Activated CD4-positive, alpha-beta T cell treated with anti-CD3 and anti-CD28 coated beads, Interleukin-2, amount 10 ng/mL, durations not matched to agents 24 days and 14 days (primary cell): ENCODE results near the gene EIF2AK3. TPM values are rescaled to one million over a fixed set of nuclear protein-coding genes. Genes with fewer than 3 reads are reported as not detected.
"Not testable (repeated sequence)": the region's sequence is repeated elsewhere in the genome, so short reads cannot be mapped to it uniquely, and the experiment has no call there.

Experiments
- DNase-seq: peaks from one replicate; pipeline ENCODE4 v3.0.0; 2022
- H3K27ac Mint-ChIP-seq: one replicate; pipeline ENCODE4 v1.8.0; 2022; ENCODE audit warnings: mild to moderate bottlenecking, mixed read lengths
- H3K27me3 Mint-ChIP-seq: one replicate; pipeline ENCODE4 v1.8.0; 2022; ENCODE audit warnings: mixed read lengths
- H3K36me3 Mint-ChIP-seq: one replicate; pipeline ENCODE4 v1.8.0; 2022; ENCODE audit warnings: low read depth, mild to moderate bottlenecking, mixed read lengths
- H3K4me1 Mint-ChIP-seq: one replicate; pipeline ENCODE4 v1.8.0; 2021; ENCODE audit warnings: mixed read lengths
- H3K4me3 Mint-ChIP-seq: one replicate; pipeline ENCODE4 v1.8.0; 2022; ENCODE audit warnings: mild to moderate bottlenecking, moderate library complexity, mixed read lengths
- H3K9me3 Mint-ChIP-seq: one replicate; pipeline ENCODE4 v1.8.0; 2021; ENCODE audit warnings: mixed read lengths
- intact Hi-C: fragments of 100-400 bp; cut with micrococcal nuclease; formaldehyde crosslinking; loops from one replicate; pipeline ENCODE4 v1.15.1; 2023
- total RNA-seq: library from RNA; stranded (reverse); gene quantifications from 2 replicates; pipeline ENCODE4 v1.2.3, GENCODE V29; 2022

Gene EIF2AK3
- total RNA-seq, 1 donor from 2014 or later, result 22.8 TPM

DNA sequence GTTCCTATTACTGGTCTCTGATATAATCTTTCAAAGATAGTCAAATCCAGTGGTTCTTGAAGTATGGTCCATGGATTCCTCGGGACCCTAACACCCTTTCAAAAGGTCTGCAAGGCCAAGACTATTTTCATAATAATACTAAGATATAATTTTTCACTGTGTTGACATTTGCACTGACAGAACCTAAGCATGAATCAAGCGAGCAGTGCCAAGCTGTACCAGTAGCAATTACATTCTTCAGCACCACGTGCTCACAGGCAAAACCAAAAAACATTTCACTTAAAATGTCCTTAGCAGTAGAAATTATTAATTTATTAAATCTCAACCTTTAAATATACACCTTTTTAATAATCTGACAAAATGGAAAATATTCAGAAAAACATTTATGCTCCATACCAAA, 59.1 kb downstream of the EIF2AK3 start:
- no peak for DNase-seq
- peaks cover 9% of the 10 kb centered on the region for H3K4me1 Mint-ChIP-seq
- H3K9me3 Mint-ChIP-seq, result no peaks in the 10 kb centered on the region
- no peaks in the 10 kb centered on the region for H3K27me3 Mint-ChIP-seq
- intact Hi-C loops, result no loop called here
- peaks cover 34% of the 10 kb centered on the region for H3K36me3 Mint-ChIP-seq
- H3K4me3 Mint-ChIP-seq, result no peak overlapping the region
- H3K27ac Mint-ChIP-seq, result no peak overlapping the region

DNA sequence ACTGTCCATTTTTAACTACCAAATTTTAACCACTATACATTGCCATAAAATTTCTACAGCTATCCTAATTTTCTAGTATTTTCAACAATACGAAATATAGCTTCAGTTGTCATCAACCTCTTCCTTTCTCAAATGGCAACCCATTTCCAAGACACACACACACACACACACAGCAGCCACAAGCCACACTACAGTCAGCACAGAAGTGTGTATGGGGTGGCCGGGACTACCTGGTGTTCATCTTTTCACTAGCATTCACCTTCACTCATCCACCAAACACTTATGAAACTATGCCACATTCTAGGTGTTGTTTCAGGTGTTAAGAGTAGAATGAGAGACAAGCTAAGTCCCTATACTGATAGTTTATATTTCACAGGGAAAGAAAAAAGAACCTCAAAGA, 62.9 kb downstream of the EIF2AK3 start:
- intact Hi-C loops, result no loop called here
- Mint-ChIP-seq H3K4me3 (no peak overlapping the region), H3K4me1 (peaks cover 13% of the 10 kb centered on the region), H3K27me3 (no peaks in the 10 kb centered on the region), H3K9me3 (no peaks in the 10 kb centered on the region), H3K27ac (no peak overlapping the region), H3K36me3 (peaks cover 40% of the 10 kb centered on the region)
- no peak for DNase-seq

DNA sequence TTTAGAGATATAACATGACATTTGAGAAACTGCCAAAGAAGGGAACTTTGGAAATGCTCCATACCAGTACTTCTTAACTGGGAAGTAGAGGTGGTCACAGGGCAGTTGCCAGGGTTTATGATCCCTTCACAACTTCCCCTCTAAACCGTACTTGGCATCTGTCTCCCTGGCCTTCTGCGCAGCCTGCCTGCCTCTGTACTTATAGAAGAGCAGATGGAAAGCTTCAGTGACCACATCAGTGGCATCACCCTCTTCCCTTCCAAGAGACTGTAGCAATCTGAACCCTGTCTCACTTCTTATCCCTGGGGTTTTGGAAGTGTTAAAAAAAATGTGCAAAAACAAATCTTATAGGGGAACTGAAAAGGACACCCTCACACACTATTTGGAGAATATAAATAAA, 64.1 kb downstream of the EIF2AK3 start:
- H3K36me3 Mint-ChIP-seq, result peaks cover 36% of the 10 kb centered on the region
- no peak for DNase-seq
- no peak overlapping the region for H3K27ac Mint-ChIP-seq
- H3K4me3 Mint-ChIP-seq, result no peak overlapping the region
- intact Hi-C loops, result no loop called here
- peaks cover 13% of the 10 kb centered on the region for H3K4me1 Mint-ChIP-seq
- no peaks in the 10 kb centered on the region for H3K9me3 Mint-ChIP-seq
- H3K27me3 Mint-ChIP-seq, result no peaks in the 10 kb centered on the region

DNA sequence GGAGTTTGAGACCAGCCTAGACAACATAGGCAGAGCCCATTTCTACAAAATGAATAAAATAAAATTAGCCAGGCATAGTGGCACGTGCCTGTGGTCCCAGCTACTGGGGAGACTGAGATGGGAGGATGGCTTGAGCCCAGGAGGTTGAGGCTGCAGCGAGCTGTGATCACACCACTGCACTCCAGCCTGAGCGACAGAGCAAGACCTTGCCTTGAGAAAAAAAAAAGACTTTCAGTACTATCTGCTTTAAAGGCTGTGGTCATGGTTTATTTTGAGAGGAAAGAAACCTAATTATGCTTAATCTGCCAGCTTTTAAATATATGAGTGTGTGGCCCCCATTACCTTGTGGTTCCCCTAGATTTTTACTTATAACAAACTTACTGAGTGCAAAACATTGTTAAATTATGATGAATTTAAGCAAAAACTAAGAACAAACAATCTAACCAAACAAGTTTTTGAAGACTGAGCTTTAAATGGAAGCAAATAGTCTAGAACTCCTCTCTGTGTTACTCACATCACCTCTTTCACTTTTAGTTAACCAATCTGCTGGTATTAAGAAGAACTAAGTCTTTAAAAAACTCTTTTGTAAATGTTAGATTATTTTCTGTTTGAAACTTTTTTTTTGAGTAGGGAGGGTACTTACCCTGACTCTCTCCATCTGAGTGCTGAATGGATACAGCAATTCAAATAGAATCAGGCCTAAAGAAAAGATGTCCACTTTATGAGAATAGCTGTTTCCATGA, 65.4 kb downstream of the EIF2AK3 start:
- Mint-ChIP-seq H3K36me3 (peaks cover 33% of the 10 kb centered on the region), H3K27ac (peak overlapping the region; percentile 32), H3K27me3 (no peaks in the 10 kb centered on the region), H3K9me3 (no peaks in the 10 kb centered on the region), H3K4me1 (peaks cover 11% of the 10 kb centered on the region), H3K4me3 (no peak overlapping the region)
- intact Hi-C loops, result no loop called here
- peak; percentile 41 for DNase-seq

DNA sequence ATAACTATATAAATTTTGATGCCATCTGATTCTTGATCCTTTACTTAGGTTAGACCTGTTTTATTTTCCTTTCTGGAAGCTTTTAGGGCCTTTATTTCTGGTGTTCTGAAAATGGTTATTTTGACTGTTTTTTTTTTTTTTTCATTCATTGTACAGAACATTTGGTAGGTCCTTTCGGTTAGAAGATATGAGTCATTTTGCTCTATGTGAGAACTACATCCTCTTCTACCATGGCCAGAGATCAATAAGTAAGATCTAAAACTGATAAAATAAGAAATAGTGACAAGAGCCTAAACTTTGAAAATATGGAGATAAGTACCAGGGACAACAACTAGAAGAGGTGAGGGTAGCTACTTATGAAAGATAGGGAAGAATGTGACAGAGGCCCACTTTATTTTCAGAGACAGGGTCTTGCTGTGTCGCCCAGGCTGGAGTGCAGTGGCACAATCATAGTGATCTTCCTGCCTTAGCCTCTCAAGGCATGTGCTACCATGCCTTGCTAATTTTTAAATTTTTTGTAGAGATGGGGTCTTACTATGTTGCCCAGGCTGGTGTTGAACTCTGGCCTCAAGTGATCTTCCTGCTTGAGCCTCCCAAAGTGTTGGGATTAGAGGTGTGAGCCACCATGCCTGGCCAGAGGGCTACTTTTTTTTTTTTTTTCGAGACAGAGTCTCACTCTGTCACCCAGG, 66.5 kb downstream of the EIF2AK3 start:
- Mint-ChIP-seq H3K4me3 (no peak overlapping the region), H3K27ac (peak overlapping the region; percentile 43), H3K4me1 (peaks cover 11% of the 10 kb centered on the region), H3K36me3 (peaks cover 34% of the 10 kb centered on the region), H3K9me3 (no peaks in the 10 kb centered on the region), H3K27me3 (no peaks in the 10 kb centered on the region)
- no peak for DNase-seq
- intact Hi-C loops, result no loop called here

DNA sequence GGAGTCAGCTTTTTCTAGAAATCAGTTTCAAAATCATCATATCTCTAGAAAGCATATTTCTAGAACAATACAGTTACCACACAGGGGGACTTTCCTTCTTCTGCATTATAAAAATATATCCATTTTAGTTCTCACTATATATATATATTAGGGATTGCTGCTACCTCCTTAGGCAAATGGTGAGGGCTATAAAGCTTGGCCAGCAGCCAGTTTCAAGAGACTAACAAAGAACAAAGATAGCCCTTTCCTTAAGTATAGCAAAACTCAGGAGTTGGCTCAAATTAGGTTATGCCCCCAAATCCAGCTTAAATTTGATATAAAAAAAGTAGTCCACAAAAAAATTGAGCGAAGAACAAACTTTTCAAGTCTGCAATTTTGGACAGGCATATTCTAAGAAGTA, 70.0 kb downstream of the EIF2AK3 start:
- H3K4me3 Mint-ChIP-seq, result no peak overlapping the region
- no peaks in the 10 kb centered on the region for H3K9me3 Mint-ChIP-seq
- peaks cover 8% of the 10 kb centered on the region for H3K4me1 Mint-ChIP-seq
- H3K27ac Mint-ChIP-seq, result no peak overlapping the region
- intact Hi-C loops, result no loop called here
- peaks cover 31% of the 10 kb centered on the region for H3K36me3 Mint-ChIP-seq
- H3K27me3 Mint-ChIP-seq, result peaks cover 3% of the 10 kb centered on the region
- DNase-seq, result no peak

DNA sequence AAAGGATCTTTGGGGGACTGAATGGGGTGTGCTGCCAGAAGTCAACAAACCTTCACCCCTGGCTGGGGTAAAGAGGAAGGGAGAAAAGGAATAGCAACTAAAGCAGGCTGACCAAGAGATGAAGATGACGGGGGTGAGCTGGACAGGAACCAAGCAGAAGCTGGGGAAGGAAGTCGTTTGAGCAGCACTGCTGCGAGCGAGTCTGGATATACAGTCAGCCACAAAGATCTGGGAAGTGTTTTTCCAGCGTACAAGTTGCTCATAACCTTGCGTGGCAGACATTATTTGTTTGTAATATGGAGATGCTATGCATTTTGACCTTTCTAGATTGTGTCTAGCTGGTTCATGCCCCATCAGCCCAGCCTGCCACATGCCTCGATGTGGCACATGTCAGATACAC, 71.2 kb downstream of the EIF2AK3 start:
- DNase-seq, result no peak
- Mint-ChIP-seq H3K9me3 (no peaks in the 10 kb centered on the region), H3K36me3 (peaks cover 24% of the 10 kb centered on the region), H3K27ac (no peak overlapping the region), H3K4me3 (no peak overlapping the region), H3K4me1 (peaks cover 4% of the 10 kb centered on the region), H3K27me3 (peaks cover 8% of the 10 kb centered on the region)
- intact Hi-C loops, result no loop called here

DNA sequence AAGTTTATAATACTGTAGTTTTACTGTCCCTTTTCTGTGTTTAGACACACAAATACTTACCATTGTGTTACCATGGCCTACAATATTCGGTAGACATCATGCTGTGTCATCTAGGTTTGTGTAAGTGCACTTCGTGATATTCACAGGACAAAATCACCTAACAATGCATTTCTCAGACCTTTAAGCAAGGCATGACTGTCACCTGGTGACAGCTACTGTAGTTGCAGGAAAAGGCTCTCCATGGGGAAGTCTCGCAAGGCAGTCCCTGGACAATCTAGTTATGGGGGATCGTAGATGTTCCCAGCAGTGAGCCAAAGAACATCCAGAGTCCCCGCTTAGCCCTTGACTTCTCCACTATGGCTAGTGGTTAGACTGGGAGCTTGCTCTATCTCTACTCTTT, 73.1 kb downstream of the EIF2AK3 start:
- no peak overlapping the region for H3K27ac Mint-ChIP-seq
- H3K4me3 Mint-ChIP-seq, result no peak overlapping the region
- DNase-seq, result no peak

DNA sequence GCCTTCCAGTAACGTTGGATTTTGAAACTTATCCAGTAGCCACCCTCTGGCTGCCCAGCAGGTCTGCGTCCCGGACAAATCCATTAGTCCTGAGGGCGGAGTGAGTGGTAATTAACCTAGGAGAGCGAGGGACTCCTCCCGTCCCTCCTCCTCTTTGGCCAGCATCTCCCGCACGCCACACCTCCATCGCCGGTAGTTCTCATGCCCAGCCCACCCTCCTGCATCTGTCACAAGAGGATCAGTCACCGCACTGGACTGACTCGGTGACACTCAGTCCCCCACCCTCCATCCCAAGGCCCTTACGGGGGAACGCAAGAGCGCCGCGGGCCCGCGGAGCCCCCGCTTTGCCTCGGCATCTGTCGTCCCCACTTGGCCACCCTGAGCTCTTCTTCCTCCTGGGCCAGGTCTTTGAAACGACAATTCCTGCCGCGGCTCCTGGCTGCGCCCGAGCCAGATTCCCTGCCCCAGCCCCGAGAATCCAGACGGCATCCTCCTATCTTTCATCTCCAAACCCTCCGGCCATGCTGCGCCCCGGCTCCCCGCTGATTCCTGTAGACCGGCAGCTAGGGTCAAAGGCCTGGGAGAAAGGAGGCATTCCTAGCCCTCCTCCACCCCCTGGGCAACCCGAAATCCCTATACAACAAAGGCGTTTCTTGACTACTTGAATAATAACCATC, 77.5 kb downstream of the EIF2AK3 start:
- H3K36me3 Mint-ChIP-seq, result no peaks in the 10 kb centered on the region
- no peaks in the 10 kb centered on the region for H3K9me3 Mint-ChIP-seq
- H3K27me3 Mint-ChIP-seq, result peaks cover 31% of the 10 kb centered on the region
- peaks cover 3% of the 10 kb centered on the region for H3K4me1 Mint-ChIP-seq
- peak; percentile 35 for DNase-seq
- intact Hi-C loops, result no loop called here
- H3K27ac Mint-ChIP-seq, result no peak overlapping the region
- H3K4me3 Mint-ChIP-seq, result no peak overlapping the region

More for the DNA sequence above, 73.1 kb downstream of the EIF2AK3 start:
- H3K9me3 Mint-ChIP-seq, result no peaks in the 10 kb centered on the region
- H3K27me3 Mint-ChIP-seq, result peaks cover 20% of the 10 kb centered on the region
- intact Hi-C loops, result no loop called here
- peaks cover 3% of the 10 kb centered on the region for H3K4me1 Mint-ChIP-seq
- peaks cover 10% of the 10 kb centered on the region for H3K36me3 Mint-ChIP-seq

DNA sequence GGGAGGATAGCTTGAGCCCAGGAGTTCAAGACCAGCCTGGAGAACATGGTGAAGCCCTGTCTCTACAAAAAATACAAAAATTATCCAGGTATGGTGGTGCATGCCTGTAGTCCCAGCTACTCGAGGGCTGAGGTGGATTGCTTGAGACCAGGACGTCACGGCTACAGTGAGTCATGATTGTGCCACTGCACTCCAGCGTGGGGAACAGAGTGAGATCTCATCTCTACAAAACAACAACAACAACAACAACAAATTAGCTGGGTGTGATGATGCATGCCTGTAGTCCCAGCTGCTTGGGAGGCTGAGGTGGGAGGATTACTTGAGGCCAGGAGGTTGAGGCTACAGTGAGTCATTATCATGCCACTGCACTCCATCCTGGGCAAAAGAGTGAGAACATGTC, 81.0 kb downstream of the EIF2AK3 start:
- H3K4me3 Mint-ChIP-seq, H3K9me3 Mint-ChIP-seq, DNase-seq: not testable (repeated sequence)

DNA sequence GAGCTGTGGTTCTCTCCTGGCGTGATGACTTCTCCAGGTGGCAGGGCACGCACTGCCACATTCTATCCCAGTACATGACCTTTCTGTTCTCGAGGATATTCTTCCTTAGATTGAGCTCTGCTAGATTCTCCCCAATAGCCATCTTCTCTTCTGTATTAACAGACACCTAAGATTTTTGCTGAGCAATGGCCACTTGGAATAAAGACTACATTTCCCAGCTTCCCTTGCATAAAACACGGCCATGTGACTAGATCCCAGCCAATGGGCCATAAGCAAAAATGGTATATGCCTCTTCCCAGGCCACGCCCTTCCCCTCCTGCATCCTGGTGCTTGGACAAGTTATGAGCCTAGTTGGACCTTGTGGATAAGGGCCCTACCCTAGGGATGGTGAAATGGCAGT, 82.1 kb downstream of the EIF2AK3 start:
- Mint-ChIP-seq H3K27me3 (peaks cover 21% of the 10 kb centered on the region), H3K9me3 (peaks cover 4% of the 10 kb centered on the region), H3K4me1 (peaks cover 3% of the 10 kb centered on the region), H3K36me3 (no peaks in the 10 kb centered on the region), H3K4me3 (no peak overlapping the region), H3K27ac (no peak overlapping the region)
- no peak for DNase-seq
- intact Hi-C loops, result no loop called here

More for the DNA sequence above, 81.0 kb downstream of the EIF2AK3 start:
- H3K36me3 Mint-ChIP-seq, H3K4me1 Mint-ChIP-seq, H3K27ac Mint-ChIP-seq, intact Hi-C loops: not testable (repeated sequence)
- peaks cover 23% of the 10 kb centered on the region for H3K27me3 Mint-ChIP-seq

DNA sequence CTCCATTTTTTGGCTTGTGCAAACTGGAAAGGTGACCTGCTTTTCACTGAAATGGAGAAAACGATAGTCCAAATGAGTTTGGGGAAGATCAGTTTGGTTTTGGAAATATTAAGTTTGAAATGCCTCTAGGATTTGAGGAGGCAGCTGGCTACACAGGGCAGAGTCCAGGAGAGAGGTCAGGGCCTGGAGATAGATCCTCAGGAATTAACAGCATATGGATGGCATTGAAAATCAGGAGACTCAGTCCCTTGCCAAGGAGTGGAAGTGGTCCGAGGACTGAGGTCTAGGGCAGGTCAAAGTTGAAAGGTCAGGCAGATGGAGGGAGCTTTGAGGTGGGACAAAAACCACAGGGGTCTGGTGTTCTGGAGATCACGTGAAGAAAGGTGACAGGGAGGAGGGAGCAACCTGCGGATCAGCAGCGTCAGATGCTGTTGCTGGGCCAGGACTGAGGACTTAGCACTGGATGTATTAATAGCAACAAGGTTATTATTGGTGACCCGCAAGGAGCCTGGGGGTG, 83.7 kb downstream of the EIF2AK3 start:
- Mint-ChIP-seq H3K27me3 (peaks cover 11% of the 10 kb centered on the region), H3K36me3 (no peaks in the 10 kb centered on the region), H3K4me3 (no peak overlapping the region), H3K9me3 (peaks cover 4% of the 10 kb centered on the region), H3K27ac (no peak overlapping the region), H3K4me1 (no peaks in the 10 kb centered on the region)
- intact Hi-C loops, result no loop called here
- no peak for DNase-seq

DNA sequence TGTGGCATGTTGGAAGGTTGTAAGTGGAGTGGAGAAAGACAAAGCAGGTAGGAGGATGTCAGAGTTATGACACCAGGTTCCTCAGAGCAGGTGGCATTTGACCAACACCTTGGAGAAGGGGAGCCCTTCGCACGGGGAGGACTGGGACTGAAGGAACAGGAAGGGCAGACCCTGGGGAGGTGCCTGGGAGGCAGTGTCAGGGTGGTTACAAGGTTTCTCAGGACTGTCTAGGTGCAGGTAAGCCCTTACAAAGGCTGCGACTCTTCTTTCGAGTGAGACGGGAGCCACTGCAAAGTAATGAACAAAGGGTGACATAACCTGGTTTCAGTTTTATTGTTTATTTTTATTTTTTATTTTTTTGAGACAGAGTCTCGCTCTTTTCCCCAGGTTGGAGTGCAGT, 84.6 kb downstream of the EIF2AK3 start:
- Mint-ChIP-seq H3K36me3 (no peaks in the 10 kb centered on the region), H3K9me3 (peaks cover 4% of the 10 kb centered on the region), H3K4me3 (no peak overlapping the region), H3K4me1 (peaks cover 3% of the 10 kb centered on the region), H3K27ac (no peak overlapping the region), H3K27me3 (peaks cover 8% of the 10 kb centered on the region)
- no peak for DNase-seq
- intact Hi-C loops, result no loop called here

DNA sequence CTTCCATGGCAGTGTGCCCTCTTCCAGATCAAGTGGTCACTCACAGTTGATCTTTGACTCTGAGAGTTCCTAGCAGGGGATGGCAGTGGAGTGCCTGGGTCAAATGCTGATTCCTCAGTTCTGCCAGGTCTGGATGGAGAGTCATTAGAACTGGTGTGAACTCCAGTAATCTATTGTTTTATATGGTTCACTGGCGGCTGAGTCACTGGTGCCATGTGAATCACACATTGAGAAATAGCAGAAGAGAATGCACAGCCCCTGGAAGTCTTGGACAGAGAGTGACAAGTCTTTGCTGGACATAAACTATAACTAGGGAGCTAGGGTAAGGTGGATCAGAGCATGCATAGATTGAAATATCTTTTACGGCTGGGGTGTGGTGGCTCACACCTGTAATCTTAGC, 86.9 kb downstream of the EIF2AK3 start:
- intact Hi-C loops, result no loop called here
- peaks cover 4% of the 10 kb centered on the region for H3K9me3 Mint-ChIP-seq
- no peak for DNase-seq
- H3K4me1 Mint-ChIP-seq, result peaks cover 3% of the 10 kb centered on the region
- H3K4me3 Mint-ChIP-seq, result no peak overlapping the region
- H3K27me3 Mint-ChIP-seq, result peaks cover 4% of the 10 kb centered on the region
- H3K36me3 Mint-ChIP-seq, result no peaks in the 10 kb centered on the region
- H3K27ac Mint-ChIP-seq, result no peak overlapping the region
